Uterus (tissue), 2 donors: ENCODE data around the gene NOTCH2.

Source experiments
- CTCF ChIP-seq, 4 experiments: fragments of 200-600 bp in 2 of 4; fragments of 450-650 bp in 2 of 4; sonication (generic) in 2 of 4; IDR thresholded peaks; one replicate each; pipeline ENCODE4 v1.5.1; 2016 to 2019; ENCODE audit warnings: antibody characterized with exemption in 4 of 4, mild to moderate bottlenecking in 2 of 4, moderate library complexity in 1 of 4
- POLR2A ChIP-seq, 2 donors: fragments of 450-650 bp; IDR thresholded peaks; one replicate each; pipeline ENCODE4 v1.6.1; 2016; ENCODE audit warnings: antibody characterized with exemption in 2 of 2, mild to moderate bottlenecking in 1 of 2, moderate library complexity in 1 of 2

DNA sequence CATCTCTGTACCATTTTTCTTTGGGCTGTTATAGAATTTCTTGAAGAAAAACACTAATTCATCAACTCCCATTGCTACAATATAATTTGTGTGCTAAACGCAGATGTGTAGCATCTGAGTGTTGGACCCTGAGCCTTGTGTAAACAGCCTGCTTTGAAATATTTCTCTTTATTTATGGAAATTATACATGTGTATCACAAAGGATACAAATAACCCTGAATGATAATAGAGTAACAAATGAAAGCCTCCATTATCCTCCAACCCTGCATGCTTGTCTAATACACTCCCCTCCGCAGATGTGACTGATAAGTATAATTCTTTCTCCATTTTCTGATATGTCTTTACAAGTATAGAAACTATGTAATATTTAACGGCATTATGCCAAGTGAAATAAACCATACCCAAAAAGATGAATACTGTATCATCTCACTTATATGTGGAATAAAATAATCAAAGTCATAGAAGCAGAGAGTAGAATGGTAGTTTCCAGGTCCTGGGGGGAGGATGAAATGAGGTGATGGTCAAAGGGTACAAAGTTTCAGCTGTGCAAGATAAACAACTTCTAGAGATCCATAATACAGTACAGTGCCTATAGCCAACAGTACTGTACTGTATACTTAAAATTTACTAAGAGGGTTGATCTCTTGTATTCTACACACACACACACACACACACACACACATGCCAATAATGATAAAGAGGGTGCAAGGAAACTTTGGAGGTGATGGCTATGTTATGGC lies 170.3 kb downstream of the NOTCH2 start:
- no peak for TF ChIP-seq POLR2A (IDR thresholded peaks at IDR 0.05)
- no peak for TF ChIP-seq CTCF (IDR thresholded peaks at IDR 0.05)
